Osteoblast (primary cell): Measurements from ENCODE around the gene TASL. TPM values are rescaled to one million over a fixed set of nuclear protein-coding genes. Genes with fewer than 3 reads are reported as not detected.

Experiments
- DNase-seq: peaks from one replicate; pipeline ENCODE4 v3.0.0; 2011; ENCODE audit warnings: low spot score, mixed read lengths; ENCODE audit not compliant: insufficient read length; ENCODE audit errors: missing footprints
- H2AFZ ChIP-seq: 2 replicates; pipeline ENCODE4 v1.6.0; 2011; ENCODE audit warnings: mild to moderate bottlenecking, low read length
- H3K27ac ChIP-seq: 2 replicates; pipeline ENCODE4 v1.5.1; 2011; ENCODE audit warnings: mild to moderate bottlenecking, low read depth, low read length, moderate library complexity
- H3K27me3 ChIP-seq: 2 replicates; pipeline ENCODE4 v1.6.0; 2012; ENCODE audit warnings: mild to moderate bottlenecking, control low read depth, inconsistent platforms, low read length, moderate library complexity; ENCODE audit not compliant: insufficient read depth
- H3K36me3 ChIP-seq: 2 replicates; pipeline ENCODE4 v1.5.1; 2011; ENCODE audit warnings: mild to moderate bottlenecking, low read length, control low read depth, moderate library complexity; ENCODE audit not compliant: insufficient read depth
- H3K4me1 ChIP-seq: 2 replicates; pipeline ENCODE4 v1.5.1; 2011; ENCODE audit warnings: mild to moderate bottlenecking, low read length, control low read depth, moderate library complexity; ENCODE audit not compliant: insufficient read depth
- H3K4me2 ChIP-seq: 2 replicates; pipeline ENCODE4 v1.6.0; 2011; ENCODE audit warnings: mild to moderate bottlenecking, low read length; ENCODE audit not compliant: insufficient read depth
- H3K4me3 ChIP-seq: fragments of 200-600 bp; sonication (generic); 3 replicates; pipeline ENCODE4 v1.5.1; 2012; ENCODE audit warnings: mild to moderate bottlenecking, low read length, inconsistent platforms; ENCODE audit not compliant: insufficient read depth
- H3K79me2 ChIP-seq: 2 replicates; pipeline ENCODE4 v1.6.0; 2012; ENCODE audit warnings: mild to moderate bottlenecking, low read length, control low read depth, inconsistent platforms; ENCODE audit not compliant: insufficient read depth
- H3K9me3 ChIP-seq: 2 replicates; pipeline ENCODE4 v1.5.1; 2011; ENCODE audit warnings: low read depth, low read length, control low read depth
- H4K20me1 ChIP-seq: 2 replicates; pipeline ENCODE4 v1.6.0; 2012; ENCODE audit warnings: mild to moderate bottlenecking, low read length, control low read depth; ENCODE audit not compliant: insufficient read depth
- CTCF ChIP-seq: IDR thresholded peaks from 2 replicates; pipeline ENCODE4 v1.5.1; 2011; ENCODE audit warnings: mild to moderate bottlenecking, low read depth, low read length, moderate library complexity; ENCODE audit errors: extremely low read depth
- total RNA-seq: library from RNA; depleted of rRNA; stranded (reverse); fragments of >200 nt; gene quantifications from 2 replicates; pipeline ENCODE4 v1.2.3, GENCODE V29; 2012

TASL gene
- not detected in 2 replicates for total RNA-seq

- no peak for DNase-seq
- Histone ChIP-seq H3K27ac (no peak within 1 kb of the TSS), H4K20me1 (no peaks in the 10 kb centered on the region), H3K79me2 (no peaks in the 10 kb centered on the region), H3K36me3 (no peaks in the 10 kb centered on the region), H2AFZ (peak within 1 kb of the TSS; percentile 22), H3K27me3 (no peaks in the 10 kb centered on the region), H3K9me3 (no peaks in the 10 kb centered on the region), H3K4me1 (no peaks in the 10 kb centered on the region), H3K4me2 (no peak within 1 kb of the TSS), H3K4me3 (no peak within 1 kb of the TSS)
- TF ChIP-seq CTCF = no peak
These were observed at the start of gene TASL for GRCh38 chrX:30577362-30577991. TSS of gene TASL (minus strand) at chrX:30577766. CDS start at chrX:30560355, 17,411 bp downstream.

GRCh38 chrX:30626402-30626801, 48.8 kb upstream of the TASL start:
- TF ChIP-seq CTCF = no peak

GRCh38 chrX:30622361-30622760, 44.8 kb upstream of the TASL start:
- H3K9me3 ChIP-seq = peaks cover 4% of the 10 kb centered on the region
- H3K27ac ChIP-seq = no peak overlapping the region
- no peak for DNase-seq
- H3K79me2 ChIP-seq = no peaks in the 10 kb centered on the region
- no peaks in the 10 kb centered on the region for H3K27me3 ChIP-seq
- H4K20me1 ChIP-seq = no peaks in the 10 kb centered on the region
- no peak for TF ChIP-seq CTCF
- no peak overlapping the region for H2AFZ ChIP-seq
- H3K4me3 ChIP-seq = no peak overlapping the region
- no peaks in the 10 kb centered on the region for H3K4me1 ChIP-seq
- no peaks in the 10 kb centered on the region for H3K36me3 ChIP-seq
- H3K4me2 ChIP-seq = no peak overlapping the region

More at GRCh38 chrX:30626402-30626801, 48.8 kb upstream of the TASL start:
- DNase-seq = no peak
- H3K27me3 ChIP-seq = no peaks in the 10 kb centered on the region
- no peak overlapping the region for H3K27ac ChIP-seq
- no peak overlapping the region for H3K4me2 ChIP-seq
- H2AFZ ChIP-seq = no peak overlapping the region
- no peaks in the 10 kb centered on the region for H3K36me3 ChIP-seq
- no peaks in the 10 kb centered on the region for H3K4me1 ChIP-seq
- peaks cover 4% of the 10 kb centered on the region for H3K9me3 ChIP-seq
- H3K79me2 ChIP-seq = no peaks in the 10 kb centered on the region
- no peaks in the 10 kb centered on the region for H4K20me1 ChIP-seq
- no peak overlapping the region for H3K4me3 ChIP-seq

- H3K4me3 ChIP-seq = no peak overlapping the region
- TF ChIP-seq CTCF = no peak
- H3K79me2 ChIP-seq = no peaks in the 10 kb centered on the region
- H3K4me2 ChIP-seq = peak overlapping the region; percentile 24
- peaks cover 4% of the 10 kb centered on the region for H3K9me3 ChIP-seq
- H3K27me3 ChIP-seq = no peaks in the 10 kb centered on the region
- DNase-seq = peak; percentile 90
- no peaks in the 10 kb centered on the region for H3K36me3 ChIP-seq
- H4K20me1 ChIP-seq = no peaks in the 10 kb centered on the region
- no peaks in the 10 kb centered on the region for H3K4me1 ChIP-seq
- no peak overlapping the region for H2AFZ ChIP-seq
- peak overlapping the region; percentile 24 for H3K27ac ChIP-seq
These were observed 43.5 kb upstream of the TASL start for GRCh38 chrX:30620980-30621618.
